ENCODE results near the gene SLC35F5.

- no peak for TF ChIP-seq CTCF (IDR thresholded peaks at IDR 0.05)
- TF ChIP-seq POLR2A (IDR thresholded peaks at IDR 0.05): no peak
These were observed 6.1 kb upstream of the SLC35F5 start for GRCh38 chr2:113762377-113763118.

Data from right lobe of liver (tissue), 4 donors.